GM12875 (cell line): ENCODE data around the gene EFEMP2.

Experiments
- H3K4me3 ChIP-seq: one replicate; pipeline ENCODE4 v1.5.1; 2011; ENCODE audit warnings: low read depth, low read length, control low read depth
- TF ChIP-seq, protein P1 (sequence below): IDR thresholded peaks from 2 replicates; pipeline ENCODE4 v1.5.1; 2011; ENCODE audit warnings: low read depth, mild to moderate bottlenecking, control low read depth, inconsistent platforms, low read length, moderate library complexity, borderline replicate concordance; ENCODE audit not compliant: insufficient read depth

The EFEMP2 gene

DNA sequence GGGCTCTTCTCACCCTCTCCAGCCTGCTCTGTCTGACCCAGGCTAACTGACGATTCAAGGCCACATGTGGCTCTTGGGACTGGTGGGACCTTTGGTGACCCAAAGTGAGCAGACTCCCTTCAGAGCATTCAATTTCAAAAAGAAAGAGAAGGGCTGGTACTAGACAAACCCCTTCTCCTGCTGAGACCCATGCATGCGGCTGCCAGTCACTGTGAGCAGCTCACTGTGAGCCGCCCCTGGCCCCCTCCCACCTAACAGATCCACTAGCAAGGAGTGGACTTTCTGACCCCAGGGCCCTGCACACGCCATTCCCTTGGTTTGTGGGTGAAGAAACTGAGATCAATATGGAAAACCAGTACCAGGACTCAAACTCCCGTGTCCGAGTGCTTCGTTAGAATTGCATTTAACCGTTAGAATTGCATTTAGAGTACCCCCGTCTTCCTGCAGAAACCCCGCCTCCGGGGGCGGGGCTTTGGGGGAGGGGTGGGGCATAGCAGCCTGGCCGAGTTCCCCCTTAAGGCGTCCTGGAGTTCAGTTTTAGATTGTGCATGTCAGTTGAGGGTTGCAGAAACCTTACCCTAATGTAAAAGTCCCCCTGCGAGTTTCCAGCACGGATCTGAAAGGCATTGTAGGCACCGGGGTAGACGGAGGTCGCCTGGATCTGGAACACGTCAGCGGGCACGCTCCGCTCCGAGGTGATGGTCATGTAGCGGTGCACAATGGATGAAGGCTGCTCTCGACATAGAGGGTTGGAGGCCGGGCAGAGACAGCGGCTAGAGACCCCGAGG is 5.1 kb downstream of the EFEMP2 start:
- TF ChIP-seq, protein P1, sequence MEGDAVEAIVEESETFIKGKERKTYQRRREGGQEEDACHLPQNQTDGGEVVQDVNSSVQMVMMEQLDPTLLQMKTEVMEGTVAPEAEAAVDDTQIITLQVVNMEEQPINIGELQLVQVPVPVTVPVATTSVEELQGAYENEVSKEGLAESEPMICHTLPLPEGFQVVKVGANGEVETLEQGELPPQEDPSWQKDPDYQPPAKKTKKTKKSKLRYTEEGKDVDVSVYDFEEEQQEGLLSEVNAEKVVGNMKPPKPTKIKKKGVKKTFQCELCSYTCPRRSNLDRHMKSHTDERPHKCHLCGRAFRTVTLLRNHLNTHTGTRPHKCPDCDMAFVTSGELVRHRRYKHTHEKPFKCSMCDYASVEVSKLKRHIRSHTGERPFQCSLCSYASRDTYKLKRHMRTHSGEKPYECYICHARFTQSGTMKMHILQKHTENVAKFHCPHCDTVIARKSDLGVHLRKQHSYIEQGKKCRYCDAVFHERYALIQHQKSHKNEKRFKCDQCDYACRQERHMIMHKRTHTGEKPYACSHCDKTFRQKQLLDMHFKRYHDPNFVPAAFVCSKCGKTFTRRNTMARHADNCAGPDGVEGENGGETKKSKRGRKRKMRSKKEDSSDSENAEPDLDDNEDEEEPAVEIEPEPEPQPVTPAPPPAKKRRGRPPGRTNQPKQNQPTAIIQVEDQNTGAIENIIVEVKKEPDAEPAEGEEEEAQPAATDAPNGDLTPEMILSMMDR = no peak
- no peak overlapping the region for H3K4me3 ChIP-seq

DNA sequence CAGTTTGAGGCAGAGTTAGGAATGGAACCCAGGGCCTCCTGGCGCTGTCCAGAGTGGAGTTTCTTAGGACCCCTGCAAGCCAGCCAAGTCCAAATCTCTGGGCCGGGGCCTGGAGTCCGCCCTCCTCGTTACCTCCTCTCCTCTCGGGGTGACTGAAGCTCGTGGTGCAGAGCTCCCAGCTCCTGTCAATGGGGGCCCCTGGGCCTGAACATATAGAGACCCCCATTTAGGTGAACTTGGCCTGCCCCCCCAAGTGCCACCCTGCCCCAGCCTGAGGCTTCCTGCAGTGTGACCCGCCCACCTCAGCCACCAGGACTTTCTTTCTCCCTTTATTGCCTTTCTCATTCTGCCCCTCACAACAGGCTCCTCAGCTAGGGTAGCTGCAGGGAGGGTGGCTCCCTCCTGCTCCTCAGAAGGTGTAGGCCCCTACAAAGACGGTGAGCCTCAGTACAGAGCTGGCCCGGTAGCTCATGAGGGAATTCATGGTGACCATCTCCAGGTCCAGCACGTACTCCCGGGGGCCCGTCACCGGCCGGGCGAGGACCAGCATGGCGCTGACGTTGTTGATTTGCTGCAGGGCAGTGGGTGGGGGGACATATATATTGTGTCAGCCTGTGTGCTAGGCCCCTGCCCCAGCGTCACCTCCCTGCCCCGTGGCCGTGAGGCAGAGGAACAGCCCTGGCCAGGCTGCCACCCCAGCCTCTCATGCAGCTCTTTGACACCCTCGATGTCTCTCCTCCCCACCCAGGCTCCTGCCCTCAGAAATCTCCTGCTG is 5.9 kb downstream of the EFEMP2 start:
- H3K4me3 ChIP-seq = no peak overlapping the region

DNA sequence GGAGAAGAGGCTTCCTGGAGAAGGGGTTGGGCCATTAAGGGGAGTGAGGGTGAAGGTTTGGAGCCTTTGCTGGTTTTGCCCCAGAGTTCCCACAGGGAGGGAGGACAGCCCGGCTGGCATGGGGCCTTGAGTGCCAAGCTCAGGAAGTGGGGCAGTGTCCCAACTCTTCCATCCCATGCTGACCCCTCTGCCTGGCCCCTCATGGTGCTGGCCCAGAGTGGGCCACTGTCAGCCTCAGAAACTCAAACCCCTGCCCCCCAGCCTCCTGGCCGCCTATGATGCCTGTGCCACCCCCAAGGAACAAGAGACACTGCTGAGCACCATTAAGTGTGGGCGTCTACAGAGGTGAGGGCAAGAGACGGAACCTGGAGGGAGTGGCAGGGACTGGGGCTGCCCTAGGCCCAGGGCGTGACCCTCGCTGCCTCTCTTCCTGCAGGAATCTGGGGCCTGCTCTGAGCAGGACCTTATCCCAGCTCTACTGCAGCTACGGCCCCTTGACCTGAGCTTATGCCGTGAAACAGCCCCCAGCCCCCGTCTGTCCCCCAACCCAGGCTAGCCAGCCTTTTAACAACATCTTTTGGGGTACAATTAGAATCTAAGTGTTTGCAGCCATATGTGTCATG is 6.9 kb downstream of the EFEMP2 start:
- no peak overlapping the region for H3K4me3 ChIP-seq
- TF ChIP-seq, protein P1 = no peak

More for the DNA sequence above, 5.9 kb downstream of the EFEMP2 start:
- TF ChIP-seq, protein P1 = no peak

DNA sequence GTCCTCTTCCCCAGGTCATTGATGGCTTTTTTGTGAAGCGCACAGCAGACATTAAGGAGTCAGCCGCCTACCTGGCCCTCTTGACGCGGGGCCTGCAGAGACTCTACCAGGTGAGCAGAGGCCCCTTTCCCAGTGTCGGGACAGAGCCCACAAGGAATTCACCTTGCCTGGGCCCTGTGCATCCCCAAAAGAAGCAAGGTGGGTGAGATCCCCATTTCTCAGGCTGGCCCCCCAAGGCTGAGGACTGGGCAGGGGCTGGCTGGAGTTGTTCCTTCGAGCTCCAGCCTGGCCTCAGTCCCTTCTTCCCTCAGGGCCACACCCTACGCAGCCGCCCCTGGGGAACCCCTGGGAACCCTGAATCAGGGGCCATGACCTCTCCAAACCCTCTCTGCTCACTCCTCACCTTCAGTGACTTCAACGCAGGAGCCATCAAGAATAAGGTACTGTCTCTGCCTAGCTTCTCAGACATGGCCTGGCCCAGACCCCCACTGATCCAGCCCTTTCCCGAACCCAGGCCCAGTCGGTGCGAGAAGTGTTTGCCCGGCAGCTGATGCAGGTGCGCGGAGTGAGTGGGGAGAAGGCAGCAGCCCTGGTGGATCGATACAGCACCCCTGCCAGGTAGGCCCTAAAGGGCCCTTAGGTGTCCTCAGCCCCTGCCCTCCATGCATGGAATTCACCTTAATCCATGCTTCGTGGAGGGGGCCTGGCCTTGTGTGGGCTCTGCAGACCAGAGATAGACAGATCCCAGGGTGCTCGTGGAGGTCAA is 7.7 kb downstream of the EFEMP2 start:
- TF ChIP-seq, protein P1 = no peak
- H3K4me3 ChIP-seq = no peak overlapping the region

DNA sequence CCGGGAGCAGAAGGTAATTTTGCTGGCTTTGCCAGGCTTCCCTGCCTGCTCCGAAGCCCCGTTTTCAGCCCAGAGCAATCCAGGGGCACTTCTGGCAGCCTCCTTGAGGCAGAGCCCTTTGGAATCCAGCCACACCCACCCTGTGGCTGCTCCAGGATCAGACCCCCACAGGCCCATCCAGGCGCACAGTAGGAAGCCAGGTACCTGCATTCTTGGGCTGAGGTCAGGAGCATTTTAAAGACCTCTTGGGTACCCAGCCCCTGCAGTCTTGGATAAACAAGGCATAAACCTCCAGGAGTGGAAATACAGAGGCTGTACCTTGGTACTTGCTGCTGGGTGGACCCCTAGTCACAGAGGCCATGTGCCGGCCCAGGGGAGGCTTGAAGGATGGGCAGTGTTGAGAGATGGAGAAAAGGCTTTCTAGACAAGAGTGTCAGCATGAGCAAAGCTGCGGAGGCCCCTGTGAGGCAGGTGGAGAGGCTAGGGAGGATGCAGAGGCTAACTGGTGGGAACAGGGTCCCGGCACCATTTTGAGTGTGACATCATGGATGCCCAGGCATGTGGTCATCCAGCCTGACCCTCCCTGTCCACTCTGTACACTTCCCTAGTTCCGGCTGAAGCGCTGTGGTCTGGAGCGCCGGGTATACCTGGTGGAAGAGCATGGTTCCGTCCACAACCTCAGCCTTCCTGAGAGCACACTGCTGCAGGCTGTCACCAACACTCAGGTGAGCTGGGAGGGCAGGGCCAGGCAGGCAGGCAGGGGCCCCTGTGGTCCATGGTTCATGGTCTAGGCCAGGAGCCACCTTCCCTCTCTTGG is 8.5 kb downstream of the EFEMP2 start:
- TF ChIP-seq, protein P1 = no peak
- no peak overlapping the region for H3K4me3 ChIP-seq
